IPS DF 19.7 (cell line): ENCODE data around the gene PDE1A.

Experiments used
- DNase-seq: peaks from one replicate; pipeline ENCODE4 v3.0.0-alpha.2; 2013; ENCODE audit warnings: low read depth, low spot score

Gene PDE1A

GRCh38 chr2:182267971-182268370 is 158.9 kb downstream of the PDE1A start:
- DNase-seq, result no peak

GRCh38 chr2:182266909-182267308 is 159.9 kb downstream of the PDE1A start:
- DNase-seq, result no peak

- DNase-seq, result no peak
Observed at GRCh38 chr2:182265718-182266117, 161.1 kb downstream of the PDE1A start.

DNA sequence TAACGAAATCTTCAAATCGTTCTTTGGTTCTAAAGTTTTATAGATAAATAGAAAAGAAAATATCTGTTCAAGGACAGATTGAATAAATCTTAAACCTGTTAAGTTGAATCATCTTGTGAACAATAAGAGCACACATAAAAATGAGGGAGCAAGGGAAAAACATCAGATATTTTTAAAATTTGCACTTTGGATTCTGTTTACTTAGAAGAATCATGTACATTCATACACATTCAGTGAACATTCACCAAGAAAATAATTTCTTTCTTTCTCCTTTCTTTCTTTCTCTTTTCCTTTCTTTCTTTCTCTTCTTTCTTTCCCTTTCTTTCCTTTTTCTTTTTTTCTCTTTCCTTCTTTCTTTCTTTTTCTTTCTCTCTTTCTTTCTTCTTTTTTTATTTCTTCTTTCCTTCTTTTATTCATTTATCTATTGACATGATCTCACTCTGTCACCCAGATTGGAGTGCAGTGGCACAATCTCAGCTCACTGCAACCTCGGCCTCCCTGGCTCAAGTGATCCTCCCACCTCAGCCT is 164.9 kb downstream of the PDE1A start:
- DNase-seq, result no peak

DNA sequence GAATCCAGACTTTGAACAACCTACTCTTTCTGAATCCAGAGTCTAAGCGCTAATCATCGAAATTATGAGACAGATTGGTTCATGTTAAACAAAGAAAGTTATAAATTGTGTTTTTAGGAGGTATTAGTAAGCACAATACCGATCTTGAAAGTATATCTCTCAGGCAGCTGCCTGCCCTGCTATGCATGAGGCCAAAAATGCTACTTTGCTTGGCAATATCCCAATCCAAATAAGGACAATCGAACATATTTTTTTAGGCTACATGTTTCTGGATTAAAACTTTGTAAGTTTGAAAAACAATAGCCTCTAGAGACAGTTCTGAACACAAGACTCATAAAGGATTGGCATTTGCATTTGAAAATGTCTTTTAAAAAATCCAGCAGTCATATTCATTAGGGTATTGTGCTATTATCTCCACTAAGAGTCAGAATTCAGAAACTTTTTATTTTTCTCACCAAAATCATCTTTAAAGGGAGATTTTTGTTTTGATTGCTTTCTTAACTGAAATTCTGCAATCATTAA is 167.1 kb downstream of the PDE1A start:
- no peak for DNase-seq

GRCh38 chr2:182252534-182252933 is 174.3 kb downstream of the PDE1A start:
- DNase-seq, result no peak

- no peak for DNase-seq
Observed at GRCh38 chr2:182248898-182249297, 177.9 kb downstream of the PDE1A start.

GRCh38 chr2:182248362-182248761 is 178.5 kb downstream of the PDE1A start:
- no peak for DNase-seq

DNA sequence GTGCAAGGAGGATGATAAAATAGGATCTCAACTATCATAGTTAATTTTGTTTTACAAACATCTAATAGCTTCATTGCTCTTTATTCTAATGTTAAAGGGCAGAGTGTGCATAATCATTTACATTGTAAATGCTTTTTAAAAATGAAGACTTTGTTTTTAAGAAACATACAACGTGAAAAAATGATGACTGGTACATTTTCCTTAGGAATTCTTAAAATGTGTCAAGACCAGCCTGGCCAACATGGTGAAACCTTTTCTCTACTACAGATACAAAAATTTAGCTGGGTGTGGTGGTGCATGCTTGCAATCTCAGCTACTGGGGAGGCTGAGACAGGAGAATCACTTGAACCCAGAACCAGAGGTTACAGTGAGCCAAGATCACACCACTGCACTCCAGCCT is 179.0 kb downstream of the PDE1A start:
- DNase-seq, result no peak

DNA sequence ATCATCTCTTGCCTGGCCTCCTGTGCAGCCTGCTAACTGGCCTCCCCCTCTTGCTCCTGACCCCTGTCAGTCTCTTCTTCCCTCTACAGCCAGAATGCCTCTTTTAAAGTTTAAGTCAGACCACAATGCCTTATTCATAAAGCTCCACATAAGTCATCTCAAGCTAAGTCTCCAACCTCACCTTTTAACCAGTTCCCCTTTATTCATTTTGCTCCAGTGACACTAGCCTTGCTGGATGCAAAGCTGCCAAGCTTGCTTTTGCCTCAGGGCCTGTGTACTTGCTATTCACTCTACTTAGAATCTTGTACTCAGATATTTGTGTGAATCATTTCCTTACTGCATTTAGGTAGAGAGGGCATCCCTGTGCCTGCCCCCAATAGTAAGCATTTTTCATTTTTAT is 180.9 kb downstream of the PDE1A start:
- no peak for DNase-seq

DNA sequence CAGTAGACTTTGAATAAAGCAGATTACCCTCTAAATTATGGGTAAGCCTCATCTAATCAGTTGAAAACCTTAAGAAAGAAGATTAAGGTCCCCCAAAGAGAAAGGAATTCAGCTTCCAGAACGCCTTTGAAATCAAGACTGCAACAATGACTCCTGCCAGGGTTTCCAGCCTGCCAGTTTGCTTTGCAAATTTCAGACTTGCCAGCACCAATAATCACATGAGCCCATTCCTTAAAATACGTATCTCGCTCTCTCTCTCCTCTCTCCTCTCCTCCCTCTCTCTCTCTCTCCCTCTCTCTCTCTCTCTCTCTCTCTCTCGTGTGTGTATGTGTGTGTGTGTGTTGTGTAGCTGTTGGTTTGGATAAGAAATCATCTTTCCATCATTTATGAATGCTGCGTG is 184.2 kb downstream of the PDE1A start:
- DNase-seq, result no peak

GRCh38 chr2:182241936-182242335 is 184.9 kb downstream of the PDE1A start:
- no peak for DNase-seq

- DNase-seq, result no peak
Observed at GRCh38 chr2:182240862-182241371, 185.9 kb downstream of the PDE1A start.

DNA sequence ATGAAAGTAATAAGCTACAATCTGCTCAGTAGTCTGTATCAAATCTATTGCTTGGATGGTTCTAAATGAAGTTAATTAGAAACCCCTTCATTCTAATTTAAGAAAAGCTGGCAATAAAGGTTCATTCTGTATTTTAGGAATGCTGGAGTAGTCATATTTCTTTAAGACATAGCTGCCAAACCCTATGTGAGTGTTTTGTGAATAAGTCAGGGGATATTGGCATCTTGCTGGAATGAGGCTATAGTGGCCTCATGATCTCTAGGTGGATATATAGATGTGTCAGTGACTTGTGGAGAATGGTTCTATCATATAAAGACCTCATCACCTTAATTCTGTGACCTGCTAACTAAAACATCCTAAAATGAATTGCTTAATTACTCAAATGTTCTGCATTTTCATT is 196.3 kb downstream of the PDE1A start:
- no peak for DNase-seq

DNA sequence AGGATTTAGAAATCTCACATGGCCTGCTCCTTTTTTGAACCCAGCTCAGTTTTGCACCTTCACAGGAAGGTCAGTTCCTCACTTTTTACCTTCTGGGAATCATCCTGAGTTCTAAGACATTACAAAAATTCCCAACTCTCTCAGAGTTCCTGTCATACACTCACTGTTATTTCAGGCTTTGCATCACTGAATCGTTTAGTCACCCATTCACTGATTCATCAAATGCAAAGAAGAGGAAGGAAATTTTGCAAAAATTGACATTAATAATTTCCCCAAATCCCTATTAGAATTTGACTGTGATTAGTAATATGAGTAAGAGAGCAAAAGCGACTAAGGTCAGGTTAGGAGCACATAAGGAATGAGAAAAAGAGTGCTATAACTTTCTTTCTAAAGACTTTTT is 197.5 kb downstream of the PDE1A start:
- DNase-seq, result no peak

DNA sequence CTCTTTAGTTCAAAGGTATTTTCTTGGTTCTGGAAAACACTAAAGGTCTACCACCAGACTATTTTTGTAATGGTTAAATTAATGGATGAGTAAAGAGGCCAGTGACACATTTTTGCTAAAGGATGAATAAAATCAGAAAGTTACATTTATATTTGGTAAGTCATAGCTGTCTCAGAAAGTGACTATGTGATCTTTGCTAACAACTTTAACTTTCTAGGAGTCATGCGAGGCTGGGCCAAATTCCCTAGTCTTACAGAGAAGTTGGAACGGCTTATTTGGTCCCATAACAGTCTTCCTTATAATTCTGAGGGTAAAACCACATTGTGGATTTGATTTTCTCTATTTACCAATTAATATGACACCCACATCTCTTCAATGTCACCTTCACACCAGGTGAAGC is 198.1 kb downstream of the PDE1A start:
- DNase-seq, result no peak

DNA sequence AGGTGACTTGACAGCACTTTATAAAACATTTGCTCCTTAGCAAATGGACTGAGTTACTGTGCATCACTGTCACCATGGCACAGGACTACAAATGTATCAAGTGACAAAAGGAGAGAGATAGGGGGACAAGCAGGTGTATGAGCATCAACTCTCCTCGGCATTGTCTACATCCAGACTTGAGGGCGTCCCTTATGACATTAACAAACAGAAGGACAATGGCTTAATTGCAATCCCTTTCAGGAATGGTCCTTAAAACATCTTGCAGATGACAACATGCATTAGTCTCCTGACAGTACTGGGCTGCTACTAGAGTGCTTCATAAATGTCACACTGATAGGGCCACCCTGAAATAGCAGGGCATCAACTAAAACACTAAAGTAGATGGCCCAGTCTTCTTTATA is 198.8 kb downstream of the PDE1A start:
- no peak for DNase-seq

- no peak for DNase-seq
Observed at GRCh38 chr2:182226807-182227206, 200.0 kb downstream of the PDE1A start.

DNA sequence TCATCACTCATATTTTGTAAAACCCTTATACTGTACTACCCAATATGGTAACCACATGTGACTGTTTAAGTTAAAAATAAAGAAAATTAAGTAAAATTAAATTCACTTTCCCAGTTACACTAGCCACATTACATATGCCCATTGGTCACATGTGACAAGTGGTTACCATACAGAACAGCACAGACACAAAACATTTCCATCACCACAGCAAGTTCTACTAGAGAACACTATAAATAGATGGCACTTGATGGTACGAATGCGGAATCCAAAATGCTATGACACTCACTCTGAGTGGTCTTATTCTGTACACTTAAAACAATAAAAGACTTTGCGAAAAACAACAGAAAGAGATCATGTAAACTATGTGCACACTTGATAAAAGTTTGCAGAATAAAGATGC is 202.2 kb downstream of the PDE1A start:
- no peak for DNase-seq

DNA sequence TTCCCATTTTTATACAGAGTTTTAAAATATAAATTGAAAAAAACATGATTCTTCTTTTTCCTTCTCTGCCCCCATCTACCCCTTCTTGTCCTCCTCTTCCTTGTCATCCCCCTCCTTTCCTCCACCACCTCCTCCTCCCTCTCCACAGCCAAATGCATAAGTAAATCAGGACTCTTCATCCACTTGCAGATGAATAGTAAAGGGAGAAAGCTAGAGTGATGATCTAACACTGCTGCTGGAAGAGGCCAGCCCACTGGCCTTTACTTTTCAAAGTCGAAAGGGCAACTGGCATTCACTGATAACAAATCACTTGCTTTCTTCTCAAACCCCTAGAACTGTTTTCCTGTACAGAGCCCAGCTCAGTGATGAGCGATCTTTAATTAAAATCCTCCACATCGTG is 205.8 kb downstream of the PDE1A start:
- DNase-seq, result no peak

DNA sequence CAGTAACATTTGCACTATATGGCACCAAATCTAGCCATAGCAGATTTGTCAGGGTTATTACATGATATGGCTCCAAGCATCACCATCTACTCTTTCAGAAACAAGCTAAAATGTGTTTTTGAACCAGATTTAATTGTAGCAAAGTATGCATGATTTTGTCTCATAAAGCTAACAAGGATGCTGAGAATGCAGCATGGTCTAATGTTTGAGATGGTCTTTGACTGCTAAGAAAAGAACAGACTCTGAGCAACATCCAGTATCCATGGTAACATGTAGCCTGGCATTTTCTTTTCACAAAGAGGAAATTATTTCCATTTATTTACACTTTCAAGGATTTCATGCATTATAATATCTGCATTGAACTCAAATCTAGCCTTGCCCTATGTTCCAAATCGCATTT is 206.5 kb downstream of the PDE1A start:
- no peak for DNase-seq

- no peak for DNase-seq
Observed at GRCh38 chr2:182210669-182211068, 216.2 kb downstream of the PDE1A start.

GRCh38 chr2:182208421-182208820 is 218.4 kb downstream of the PDE1A start:
- no peak for DNase-seq
